GM21723 (cell line): Measurements from ENCODE around the gene SYNJ2BP.
"Not testable (repeated sequence)": the region's sequence is repeated elsewhere in the genome, so short reads cannot be mapped to it uniquely, and the experiment has no call there.

Experiments
- ATAC-seq: cut with Tn5 transposase; IDR thresholded peaks from one replicate; pipeline ENCODE4 v1.9.1; 2021; ENCODE audit warnings: mild to moderate bottlenecking, moderate library complexity; ENCODE audit not compliant: unreplicated experiment

SYNJ2BP gene, protein sequence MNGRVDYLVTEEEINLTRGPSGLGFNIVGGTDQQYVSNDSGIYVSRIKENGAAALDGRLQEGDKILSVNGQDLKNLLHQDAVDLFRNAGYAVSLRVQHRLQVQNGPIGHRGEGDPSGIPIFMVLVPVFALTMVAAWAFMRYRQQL

GRCh38 chr14:70416725-70417349 is at the start of gene SYNJ2BP:
Gene SYNJ2BP (minus strand): TSS chr14:70417090. CDS start chr14:70416963, 127 bp downstream.
- ATAC-seq, result peak; percentile 80

GRCh38 chr14:70454731-70455130 is 37.8 kb upstream of the SYNJ2BP start:
- ATAC-seq, result no peak

DNA sequence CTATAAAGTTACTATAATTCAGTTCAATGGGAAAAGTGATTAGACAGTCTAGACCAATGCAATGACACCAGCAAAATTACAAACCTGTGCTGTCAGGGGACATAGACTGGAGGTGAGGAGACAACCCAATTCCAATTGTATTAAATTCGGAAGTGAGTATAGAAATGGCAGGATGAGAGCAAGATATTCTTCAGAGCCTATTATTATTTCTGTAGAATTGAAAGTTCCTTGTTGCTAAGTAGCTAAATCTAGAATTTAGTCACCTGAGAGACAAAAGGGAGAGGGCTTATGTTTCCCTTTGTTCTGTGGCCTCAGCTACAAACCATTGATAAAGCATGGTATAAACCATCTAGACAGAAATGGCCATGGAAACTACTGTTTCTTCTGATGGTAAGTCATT is 35.0 kb upstream of the SYNJ2BP start, which contains the start of gene ADAM21:
ADAM21 (plus strand) TSS at position 301 of the 400 bp plus-strand sequence. CDS start 5,326 bp downstream, outside the sequence.
- no peak for ATAC-seq

DNA sequence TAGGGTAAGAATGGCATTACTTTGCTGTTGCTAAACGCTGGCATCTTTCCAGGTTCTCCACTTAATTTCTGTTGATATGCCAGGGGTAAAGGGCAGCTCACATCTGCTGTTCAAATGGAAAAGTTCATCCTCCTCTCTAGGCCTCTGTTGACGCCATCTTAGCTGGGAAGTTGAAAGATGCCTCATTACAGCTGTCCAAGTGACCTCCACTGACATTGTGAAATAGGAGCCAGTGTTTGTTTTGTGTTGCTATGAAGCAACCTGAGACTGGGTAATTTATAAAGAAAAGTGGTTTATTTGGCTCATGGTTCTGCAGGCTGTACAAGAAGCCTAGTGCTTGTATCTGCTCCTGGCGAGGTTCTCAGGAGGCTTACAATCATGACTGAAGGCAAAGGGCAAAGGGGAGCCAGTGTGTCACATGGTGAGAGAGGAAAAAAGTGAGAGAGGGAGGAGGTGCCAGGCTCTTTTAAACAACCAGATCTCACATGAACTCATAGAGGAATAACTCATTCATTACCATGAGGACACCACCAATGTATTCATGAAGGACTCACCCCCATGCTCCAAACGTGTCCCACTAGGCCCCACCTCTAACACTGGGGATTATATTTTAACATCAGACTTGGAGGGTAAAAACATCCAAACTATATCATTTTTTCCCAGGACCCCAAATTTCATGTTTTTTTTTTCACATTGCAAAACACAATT is 31.9 kb upstream of the SYNJ2BP start:
- ATAC-seq, result no peak

DNA sequence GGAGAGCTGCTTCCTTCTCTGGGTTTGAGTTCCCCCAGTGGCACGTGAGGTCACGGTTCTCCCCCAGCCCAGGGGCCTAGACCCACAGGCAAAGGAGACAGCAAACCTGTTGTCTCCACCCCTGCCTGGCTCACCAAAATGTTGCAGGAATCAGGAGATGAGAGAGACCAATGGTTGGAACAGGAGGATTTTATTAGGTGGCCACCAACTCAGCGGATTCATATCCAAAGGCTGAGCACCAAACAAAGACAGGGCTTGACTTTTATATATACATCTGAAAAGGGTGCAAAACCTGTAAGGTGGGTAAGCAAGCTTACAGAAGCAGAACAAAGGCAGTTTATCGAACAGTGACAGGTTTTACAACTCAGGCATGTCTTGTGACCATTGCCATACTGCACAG is 25.9 kb upstream of the SYNJ2BP start:
- ATAC-seq, result no peak

DNA sequence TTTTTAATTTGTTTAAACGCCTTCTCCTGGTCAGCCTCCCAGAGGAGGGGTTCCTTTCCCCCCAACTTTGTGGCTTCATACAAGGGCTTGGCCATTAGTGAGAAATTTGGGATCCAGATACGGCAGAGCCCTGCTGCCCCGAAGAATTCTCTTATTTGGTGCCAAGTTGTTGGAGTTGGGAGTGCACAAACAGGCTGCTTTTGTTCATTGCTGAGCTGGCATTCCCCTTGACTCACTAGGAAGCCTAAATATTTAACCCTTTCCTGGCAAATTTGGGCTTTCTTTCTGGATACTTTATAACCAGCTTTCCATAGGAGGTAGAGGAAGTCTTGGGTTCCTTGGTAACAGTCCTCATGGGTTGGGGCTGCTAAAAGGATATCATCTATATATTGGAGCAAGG is 24.8 kb upstream of the SYNJ2BP start:
- ATAC-seq, result no peak

DNA sequence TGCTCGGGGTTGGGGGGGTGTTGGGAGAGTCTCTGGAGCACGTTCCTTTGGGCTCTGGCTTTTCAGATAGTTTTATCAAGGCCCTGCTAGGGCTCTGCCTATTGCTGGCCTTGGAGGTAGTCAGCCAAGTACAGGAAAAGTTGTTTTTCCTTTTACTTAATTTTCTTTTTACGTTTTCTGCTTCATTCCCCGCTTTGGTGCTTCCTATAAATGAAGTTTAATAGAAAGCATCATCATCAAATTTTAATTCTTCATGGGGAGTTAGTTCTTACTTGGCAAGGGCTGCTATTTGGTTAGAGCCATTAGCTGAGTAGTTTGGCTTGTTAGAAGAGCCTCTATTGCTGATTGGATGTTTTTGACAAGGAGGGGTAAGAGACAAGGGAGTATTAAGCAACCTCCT is 20.0 kb upstream of the SYNJ2BP start:
- no peak for ATAC-seq

DNA sequence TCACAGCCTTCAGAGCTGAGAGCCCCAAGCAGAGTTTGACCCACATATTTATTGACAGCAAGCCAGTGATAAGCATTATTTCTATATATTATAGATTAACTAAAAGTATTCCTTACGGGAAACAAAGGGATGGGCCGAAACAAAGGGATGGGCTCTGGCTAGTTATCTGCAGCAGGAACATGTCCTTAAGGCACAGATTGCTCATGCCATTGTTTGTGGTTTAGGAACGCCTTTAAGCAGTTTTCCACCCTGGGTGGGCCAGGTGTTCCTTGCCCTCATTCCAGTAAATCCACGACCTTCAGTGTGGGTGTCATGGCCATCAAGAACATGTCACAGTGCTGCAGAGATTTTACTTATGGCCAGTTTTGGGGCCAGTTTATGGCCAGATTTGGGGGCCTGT is 9.7 kb upstream of the SYNJ2BP start:
- not testable (repeated sequence) for ATAC-seq

DNA sequence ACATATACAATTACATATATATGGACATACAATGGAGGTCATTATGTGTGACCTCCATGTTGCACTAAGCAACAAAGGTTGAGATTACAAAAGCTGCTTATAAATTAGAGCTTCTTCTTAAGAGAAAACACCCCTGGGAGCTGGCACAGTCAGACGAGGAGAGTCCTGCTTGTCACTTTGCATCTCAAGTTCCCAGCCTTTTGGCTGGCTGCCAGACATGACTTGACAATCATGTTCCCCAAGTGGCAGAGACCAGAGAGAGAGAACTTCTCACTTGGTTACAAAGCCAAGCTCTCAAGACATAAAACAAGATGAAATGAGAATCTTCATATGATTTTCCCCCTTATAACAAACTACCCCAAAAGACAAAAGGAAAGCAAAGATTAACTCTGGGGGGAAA is 8.5 kb upstream of the SYNJ2BP start:
- ATAC-seq, result no peak

GRCh38 chr14:70422538-70422937 is 5.6 kb upstream of the SYNJ2BP start:
- ATAC-seq, result no peak

DNA sequence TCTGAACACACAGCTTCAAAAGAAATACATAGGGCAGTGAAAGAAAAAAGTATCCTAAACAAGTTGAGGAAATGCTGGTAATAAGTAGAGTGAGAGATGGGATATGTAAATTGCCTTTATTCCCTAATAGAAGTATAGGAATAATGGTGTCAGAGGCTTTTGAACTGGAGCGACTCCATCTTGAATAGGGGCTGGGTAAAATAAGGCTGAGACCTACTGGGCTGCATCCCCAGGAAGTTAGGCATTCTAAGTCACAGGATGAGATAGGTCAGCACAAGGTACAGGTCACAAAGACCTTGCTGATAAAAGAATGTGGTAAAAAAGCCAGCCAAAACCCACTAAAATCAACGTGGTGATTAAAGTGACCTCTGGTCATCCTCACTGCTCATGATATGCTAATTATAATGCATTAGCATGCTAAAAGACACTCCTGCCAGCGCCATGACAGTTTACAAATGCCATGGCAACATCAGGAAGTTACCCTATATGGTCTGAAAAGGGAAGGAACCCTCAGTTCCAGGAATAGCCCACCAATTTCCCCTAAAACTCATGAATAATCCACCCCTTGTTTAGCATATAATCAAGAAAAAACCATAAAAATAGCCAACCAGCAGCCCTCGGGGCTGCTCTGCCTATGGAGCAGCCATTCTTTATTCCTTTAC is 2.5 kb upstream of the SYNJ2BP start:
- ATAC-seq, result not testable (repeated sequence)

DNA sequence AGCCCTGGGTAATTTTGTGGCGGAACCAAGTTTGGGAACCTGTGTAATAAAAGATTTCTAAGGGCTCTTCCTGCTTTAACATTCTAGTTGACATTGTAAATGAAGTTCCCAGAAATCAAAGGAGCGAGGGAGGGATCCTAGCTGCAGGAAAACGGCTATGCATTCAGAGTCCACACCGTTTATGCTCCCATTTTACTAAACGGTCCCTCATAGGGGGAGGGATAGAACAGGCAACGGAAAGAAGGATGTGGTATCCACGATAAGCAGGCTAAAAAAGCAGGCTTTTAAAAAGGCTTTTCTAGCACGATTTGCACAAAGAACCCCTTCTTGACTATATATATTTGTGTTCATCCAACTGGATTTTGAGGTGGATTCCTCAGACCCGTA is 559 bp downstream of the SYNJ2BP start:
- ATAC-seq, result no peak

GRCh38 chr14:70415788-70416187 is 1.1 kb downstream of the SYNJ2BP start:
- ATAC-seq, result no peak

- ATAC-seq, result no peak
Observed at GRCh38 chr14:70407621-70408020, 9.3 kb downstream of the SYNJ2BP start.

GRCh38 chr14:70406216-70406615 is 10.7 kb downstream of the SYNJ2BP start:
- not testable (repeated sequence) for ATAC-seq

DNA sequence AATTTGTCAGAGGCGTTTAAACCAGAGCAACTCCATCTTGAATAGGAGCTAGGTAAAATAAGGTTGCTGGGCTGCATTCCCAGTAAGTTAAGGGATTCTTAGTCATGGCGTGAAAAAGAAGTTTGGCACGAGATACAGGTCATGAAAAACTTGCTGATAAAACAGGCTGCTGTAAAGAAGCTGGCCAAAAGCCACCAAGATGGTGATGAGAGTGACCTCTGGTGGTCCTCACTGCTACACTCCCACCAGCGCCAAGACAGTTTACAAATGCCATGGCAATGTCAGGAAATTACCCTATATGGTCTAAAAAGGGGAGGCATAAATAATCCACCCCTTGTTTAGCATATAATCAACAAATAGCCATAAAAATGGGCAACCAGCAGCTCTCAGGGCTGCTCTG is 13.6 kb downstream of the SYNJ2BP start:
- not testable (repeated sequence) for ATAC-seq

- no peak for ATAC-seq
Observed at GRCh38 chr14:70401643-70402042, 15.2 kb downstream of the SYNJ2BP start.

GRCh38 chr14:70398706-70399431 is 18.0 kb downstream of the SYNJ2BP start:
- no peak for ATAC-seq

GRCh38 chr14:70398280-70398679 is 18.6 kb downstream of the SYNJ2BP start:
- ATAC-seq, result no peak

- ATAC-seq, result no peak
Observed at GRCh38 chr14:70397746-70398145, 19.1 kb downstream of the SYNJ2BP start.
